ENCODE measurements around the gene MBTPS1.

DNA sequence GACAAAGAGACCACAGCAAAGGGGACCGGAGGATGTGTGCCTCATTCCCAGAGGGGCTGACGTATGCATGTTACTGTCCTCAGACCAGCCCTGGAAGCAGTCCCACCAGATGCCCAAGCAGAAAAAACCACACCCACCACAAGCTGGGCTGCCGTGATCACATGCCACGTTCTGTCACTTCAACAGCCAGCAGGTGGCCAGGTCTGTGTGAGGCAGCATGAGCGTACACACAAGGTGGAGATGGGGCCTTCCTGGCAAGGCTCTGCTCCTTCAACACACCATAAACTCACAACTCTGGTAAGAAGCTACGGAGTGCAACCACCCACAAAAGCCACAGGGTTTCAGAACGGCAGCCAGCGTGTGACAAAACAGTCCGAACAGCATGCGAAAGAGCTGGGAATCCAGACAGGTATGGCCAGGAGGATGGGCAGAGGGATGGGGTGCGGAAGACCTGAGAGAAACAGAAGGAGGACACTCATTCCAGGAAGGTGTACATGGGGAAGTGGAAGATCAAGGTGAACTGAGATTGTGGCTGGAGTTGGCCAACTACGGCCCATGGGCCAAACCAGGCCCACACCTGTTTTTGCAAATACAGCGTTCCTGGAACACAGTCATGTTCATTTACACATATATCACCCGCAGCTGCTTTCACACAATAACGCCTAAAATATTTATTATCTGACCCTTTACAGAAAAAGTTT is 27.9 kb downstream of the MBTPS1 start:
- TF ChIP-seq, protein P1, sequence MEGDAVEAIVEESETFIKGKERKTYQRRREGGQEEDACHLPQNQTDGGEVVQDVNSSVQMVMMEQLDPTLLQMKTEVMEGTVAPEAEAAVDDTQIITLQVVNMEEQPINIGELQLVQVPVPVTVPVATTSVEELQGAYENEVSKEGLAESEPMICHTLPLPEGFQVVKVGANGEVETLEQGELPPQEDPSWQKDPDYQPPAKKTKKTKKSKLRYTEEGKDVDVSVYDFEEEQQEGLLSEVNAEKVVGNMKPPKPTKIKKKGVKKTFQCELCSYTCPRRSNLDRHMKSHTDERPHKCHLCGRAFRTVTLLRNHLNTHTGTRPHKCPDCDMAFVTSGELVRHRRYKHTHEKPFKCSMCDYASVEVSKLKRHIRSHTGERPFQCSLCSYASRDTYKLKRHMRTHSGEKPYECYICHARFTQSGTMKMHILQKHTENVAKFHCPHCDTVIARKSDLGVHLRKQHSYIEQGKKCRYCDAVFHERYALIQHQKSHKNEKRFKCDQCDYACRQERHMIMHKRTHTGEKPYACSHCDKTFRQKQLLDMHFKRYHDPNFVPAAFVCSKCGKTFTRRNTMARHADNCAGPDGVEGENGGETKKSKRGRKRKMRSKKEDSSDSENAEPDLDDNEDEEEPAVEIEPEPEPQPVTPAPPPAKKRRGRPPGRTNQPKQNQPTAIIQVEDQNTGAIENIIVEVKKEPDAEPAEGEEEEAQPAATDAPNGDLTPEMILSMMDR (IDR thresholded peaks at IDR 0.05; ENCODE audit: insufficient read depth, low read depth, low read length): no peak
- no peak for TF ChIP-seq EZH2 (IDR thresholded peaks at IDR 0.05; ENCODE audit: insufficient read depth, low read length)
